ENCODE measurements around the gene C19orf81. TPM values are rescaled to one million over a fixed set of nuclear protein-coding genes. Genes with fewer than 3 reads are reported as not detected.

The C19orf81 gene
- polyA plus RNA-seq (2013), result 3.3 and 4.3 TPM in 2 replicates

- H3K4me1 ChIP-seq (ENCODE audit: control insufficient read depth in 1 of 2, insufficient read depth in 2 of 2, low read length in 2 of 2), result no peaks in the 10 kb centered on the region
Measured at GRCh38 chr19:50649433-50650391, at the start of gene C19orf81. Gene C19orf81, plus strand, starts transcription at chr19:50649445. Its CDS starts 0 bp downstream, at chr19:50649445.

GRCh38 chr19:50601407-50602088 is 47.7 kb upstream of the C19orf81 start:
- Histone ChIP-seq H3K4ac (ENCODE audit: low read depth, low read length) (no peak overlapping the region), H2AFZ (ENCODE audit: insufficient read depth, low read length, poor library complexity) (no peak overlapping the region), H2BK5ac (ENCODE audit: low read depth, low read length, poor library complexity) (no peak overlapping the region), H2BK12ac (ENCODE audit: low read length) (no peak overlapping the region), H3K18ac (ENCODE audit: low read length) (no peak overlapping the region), H4K12ac (ENCODE audit: low read depth, low read length) (no peak overlapping the region), H3K9ac (ENCODE audit: low read length) (no peak overlapping the region), H3K27me3 (ENCODE audit: insufficient read depth, low read length) (no peaks in the 10 kb centered on the region), H3K14ac (ENCODE audit: low read length) (no peak overlapping the region), H2AK5ac (ENCODE audit: low read length) (no peak overlapping the region), H3K4me1 (ENCODE audit: control insufficient read depth in 1 of 2, insufficient read depth in 2 of 2, low read length in 2 of 2) (no peaks in the 10 kb centered on the region), H3K9me3 (ENCODE audit: insufficient read depth, low read depth, low read length) (peaks cover 4% of the 10 kb centered on the region), H3K36me3 (ENCODE audit: control insufficient read depth in 1 of 2, insufficient read depth in 2 of 2, low read length in 2 of 2) (no peaks in the 10 kb centered on the region), H3K79me1 (ENCODE audit: low read length) (no peaks in the 10 kb centered on the region), H3K79me2 (ENCODE audit: control insufficient read depth, insufficient read depth, low read length, poor library complexity) (no peaks in the 10 kb centered on the region), H4K91ac (ENCODE audit: low read depth, low read length) (no peak overlapping the region), H3K23ac (ENCODE audit: low read length) (no peak overlapping the region), H3K27ac (ENCODE audit: low read depth, low read length) (no peak overlapping the region), H3K4me3 (ENCODE audit: low read depth, low read length) (no peak overlapping the region), H2BK120ac (ENCODE audit: insufficient read depth, low read length, poor library complexity) (no peak overlapping the region), H4K8ac (ENCODE audit: low read depth, low read length) (no peak overlapping the region), H3K4me2 (ENCODE audit: low read length) (no peak overlapping the region)
- DNase-seq, result no peak
- no CpG with 5 or more reads among the region's 11 CpGs for WGBS (ENCODE audit: extremely low coverage, insufficient coverage, insufficient read length)

More at GRCh38 chr19:50649433-50650391, at the start of gene C19orf81:
- H3K14ac ChIP-seq (ENCODE audit: low read length), result no peak within 1 kb of the TSS
- no peak within 1 kb of the TSS for H4K91ac ChIP-seq (ENCODE audit: low read depth, low read length)
- H3K9ac ChIP-seq (ENCODE audit: low read length), result no peak within 1 kb of the TSS
- no peak within 1 kb of the TSS for H2AFZ ChIP-seq (ENCODE audit: insufficient read depth, low read length, poor library complexity)
- no peak within 1 kb of the TSS for H2BK5ac ChIP-seq (ENCODE audit: low read depth, low read length, poor library complexity)
- no peak within 1 kb of the TSS for H3K4me2 ChIP-seq (ENCODE audit: low read length)
- no CpG with 5 or more reads among the region's 7 CpGs for WGBS (ENCODE audit: extremely low coverage, insufficient coverage, insufficient read length)
- no peaks in the 10 kb centered on the region for H3K36me3 ChIP-seq (ENCODE audit: control insufficient read depth in 1 of 2, insufficient read depth in 2 of 2, low read length in 2 of 2)
- H3K4ac ChIP-seq (ENCODE audit: low read depth, low read length), result no peak within 1 kb of the TSS
- no peak within 1 kb of the TSS for H3K23ac ChIP-seq (ENCODE audit: low read length)
- peak within 1 kb of the TSS; percentile 69 for H4K8ac ChIP-seq (ENCODE audit: low read depth, low read length)
- H2BK120ac ChIP-seq (ENCODE audit: insufficient read depth, low read length, poor library complexity), result no peak within 1 kb of the TSS
- H2BK12ac ChIP-seq (ENCODE audit: low read length), result no peak within 1 kb of the TSS
- H3K79me1 ChIP-seq (ENCODE audit: low read length), result no peaks in the 10 kb centered on the region
- H3K27ac ChIP-seq (ENCODE audit: low read depth, low read length), result no peak within 1 kb of the TSS
- no peak for DNase-seq
- no peak within 1 kb of the TSS for H3K4me3 ChIP-seq (ENCODE audit: low read depth, low read length)
- no peaks in the 10 kb centered on the region for H3K9me3 ChIP-seq (ENCODE audit: insufficient read depth, low read depth, low read length)
- no peaks in the 10 kb centered on the region for H3K79me2 ChIP-seq (ENCODE audit: control insufficient read depth, insufficient read depth, low read length, poor library complexity)
- no peaks in the 10 kb centered on the region for H3K27me3 ChIP-seq (ENCODE audit: insufficient read depth, low read length)
- H3K18ac ChIP-seq (ENCODE audit: low read length), result no peak within 1 kb of the TSS
- no peak within 1 kb of the TSS for H4K12ac ChIP-seq (ENCODE audit: low read depth, low read length)
- no peak within 1 kb of the TSS for H2AK5ac ChIP-seq (ENCODE audit: low read length)

- Histone ChIP-seq H3K23ac (ENCODE audit: low read length) (no peak overlapping the region), H3K4ac (ENCODE audit: low read depth, low read length) (no peak overlapping the region), H2BK5ac (ENCODE audit: low read depth, low read length, poor library complexity) (no peak overlapping the region), H2BK120ac (ENCODE audit: insufficient read depth, low read length, poor library complexity) (no peak overlapping the region), H3K4me2 (ENCODE audit: low read length) (no peak overlapping the region), H3K36me3 (ENCODE audit: control insufficient read depth in 1 of 2, insufficient read depth in 2 of 2, low read length in 2 of 2) (no peaks in the 10 kb centered on the region), H2AFZ (ENCODE audit: insufficient read depth, low read length, poor library complexity) (no peak overlapping the region), H3K4me1 (ENCODE audit: control insufficient read depth in 1 of 2, insufficient read depth in 2 of 2, low read length in 2 of 2) (no peaks in the 10 kb centered on the region), H3K27ac (ENCODE audit: low read depth, low read length) (no peak overlapping the region), H4K91ac (ENCODE audit: low read depth, low read length) (no peak overlapping the region), H3K4me3 (ENCODE audit: low read depth, low read length) (no peak overlapping the region), H2AK5ac (ENCODE audit: low read length) (no peak overlapping the region), H3K9me3 (ENCODE audit: insufficient read depth, low read depth, low read length) (peaks cover 5% of the 10 kb centered on the region), H3K14ac (ENCODE audit: low read length) (no peak overlapping the region), H3K9ac (ENCODE audit: low read length) (no peak overlapping the region), H3K79me2 (ENCODE audit: control insufficient read depth, insufficient read depth, low read length, poor library complexity) (no peaks in the 10 kb centered on the region), H4K12ac (ENCODE audit: low read depth, low read length) (no peak overlapping the region), H3K18ac (ENCODE audit: low read length) (no peak overlapping the region), H2BK12ac (ENCODE audit: low read length) (no peak overlapping the region), H3K27me3 (ENCODE audit: insufficient read depth, low read length) (no peaks in the 10 kb centered on the region), H3K79me1 (ENCODE audit: low read length) (no peaks in the 10 kb centered on the region), H4K8ac (ENCODE audit: low read depth, low read length) (no peak overlapping the region)
- no peak for DNase-seq
- WGBS (ENCODE audit: extremely low coverage, insufficient coverage, insufficient read length), result no CpG with 5 or more reads among the region's 5 CpGs
Measured at GRCh38 chr19:50602089-50602422, 47.2 kb upstream of the C19orf81 start.

GRCh38 chr19:50602496-50602895 is 46.7 kb upstream of the C19orf81 start:
- WGBS (ENCODE audit: extremely low coverage, insufficient coverage, insufficient read length), result no CpG with 5 or more reads among the region's 6 CpGs
- no peak for DNase-seq
- no peak overlapping the region for H3K4me2 ChIP-seq (ENCODE audit: low read length)
- no peak overlapping the region for H2AFZ ChIP-seq (ENCODE audit: insufficient read depth, low read length, poor library complexity)
- H4K8ac ChIP-seq (ENCODE audit: low read depth, low read length), result no peak overlapping the region
- H3K23ac ChIP-seq (ENCODE audit: low read length), result no peak overlapping the region
- H3K4me1 ChIP-seq (ENCODE audit: control insufficient read depth in 1 of 2, insufficient read depth in 2 of 2, low read length in 2 of 2), result no peaks in the 10 kb centered on the region
- no peaks in the 10 kb centered on the region for H3K36me3 ChIP-seq (ENCODE audit: control insufficient read depth in 1 of 2, insufficient read depth in 2 of 2, low read length in 2 of 2)
- no peak overlapping the region for H3K27ac ChIP-seq (ENCODE audit: low read depth, low read length)
- no peak overlapping the region for H3K18ac ChIP-seq (ENCODE audit: low read length)
- no peak overlapping the region for H3K4me3 ChIP-seq (ENCODE audit: low read depth, low read length)
- H3K27me3 ChIP-seq (ENCODE audit: insufficient read depth, low read length), result no peaks in the 10 kb centered on the region
- no peaks in the 10 kb centered on the region for H3K79me2 ChIP-seq (ENCODE audit: control insufficient read depth, insufficient read depth, low read length, poor library complexity)
- H3K14ac ChIP-seq (ENCODE audit: low read length), result no peak overlapping the region
- no peak overlapping the region for H2BK120ac ChIP-seq (ENCODE audit: insufficient read depth, low read length, poor library complexity)
- H4K12ac ChIP-seq (ENCODE audit: low read depth, low read length), result no peak overlapping the region
- H3K9ac ChIP-seq (ENCODE audit: low read length), result no peak overlapping the region
- no peak overlapping the region for H4K91ac ChIP-seq (ENCODE audit: low read depth, low read length)
- H2AK5ac ChIP-seq (ENCODE audit: low read length), result no peak overlapping the region
- H3K9me3 ChIP-seq (ENCODE audit: insufficient read depth, low read depth, low read length), result peaks cover 5% of the 10 kb centered on the region
- no peak overlapping the region for H2BK5ac ChIP-seq (ENCODE audit: low read depth, low read length, poor library complexity)
- no peak overlapping the region for H2BK12ac ChIP-seq (ENCODE audit: low read length)
- H3K79me1 ChIP-seq (ENCODE audit: low read length), result no peaks in the 10 kb centered on the region
- H3K4ac ChIP-seq (ENCODE audit: low read depth, low read length), result no peak overlapping the region
